Measurements from ENCODE around the gene HPF1. TPM values are rescaled to one million over a fixed set of nuclear protein-coding genes. Genes with fewer than 3 reads are reported as not detected.

HPF1 gene
- polyA plus RNA-seq, 1 of the 3 experiments (the other 2 are of a cell fraction), result 23.5 TPM

GRCh38 chr4:169716677-169717076, 41.1 kb downstream of the HPF1 start (continued):
- no peak for TF ChIP-seq CTCF (IDR thresholded peaks at IDR 0.05)
- TF ChIP-seq, protein P1, sequence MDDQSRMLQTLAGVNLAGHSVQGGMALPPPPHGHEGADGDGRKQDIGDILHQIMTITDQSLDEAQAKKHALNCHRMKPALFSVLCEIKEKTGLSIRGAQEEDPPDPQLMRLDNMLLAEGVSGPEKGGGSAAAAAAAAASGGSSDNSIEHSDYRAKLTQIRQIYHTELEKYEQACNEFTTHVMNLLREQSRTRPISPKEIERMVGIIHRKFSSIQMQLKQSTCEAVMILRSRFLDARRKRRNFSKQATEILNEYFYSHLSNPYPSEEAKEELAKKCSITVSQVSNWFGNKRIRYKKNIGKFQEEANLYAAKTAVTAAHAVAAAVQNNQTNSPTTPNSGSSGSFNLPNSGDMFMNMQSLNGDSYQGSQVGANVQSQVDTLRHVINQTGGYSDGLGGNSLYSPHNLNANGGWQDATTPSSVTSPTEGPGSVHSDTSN (IDR thresholded peaks at IDR 0.05), result no peak
- no peak for TF ChIP-seq POLR2AphosphoS5 (IDR thresholded peaks at IDR 0.05; ENCODE audit: low read depth, low read length)
- no peak for TF ChIP-seq NRF1 (IDR thresholded peaks at IDR 0.05; ENCODE audit: low read depth, low read length)
- TF ChIP-seq ZBTB33 (IDR thresholded peaks at IDR 0.05; ENCODE audit: borderline replicate concordance, low read depth), result no peak
- no peak for TF ChIP-seq FOSL2 (IDR thresholded peaks at IDR 0.05; ENCODE audit: borderline replicate concordance, low read depth)

- no peak overlapping the region for H3K27ac ChIP-seq (ENCODE audit: low read depth in 2 of 2, low read length in 1 of 2)
Observed at GRCh38 chr4:169715826-169716225, 41.9 kb downstream of the HPF1 start.

More at GRCh38 chr4:169715826-169716225, 41.9 kb downstream of the HPF1 start:
- Histone ChIP-seq H3K9ac (no peak overlapping the region), H2AFZ (ENCODE audit: low read depth) (no peak overlapping the region), H3K9me2 (no peaks in the 10 kb centered on the region), H3K9me3 (no peaks in the 10 kb centered on the region), H3K4me2 (no peak overlapping the region), H3K79me2 (ENCODE audit: insufficient read depth) (no peaks in the 10 kb centered on the region), H3K4me3 (ENCODE audit: low read depth in 2 of 2, low read length in 1 of 2) (no peak overlapping the region), H4K20me1 (ENCODE audit: insufficient read depth) (no peaks in the 10 kb centered on the region), H3K36me3 (replicated peaks in 1 of 2; ENCODE audit: control insufficient read depth in 1 of 2, insufficient read depth in 2 of 2, low read length in 1 of 2) (peaks cover 42 to 65% of the 10 kb centered on the region in 2 experiments), H3F3A (replicated peaks; ENCODE audit: insufficient read depth) (peaks cover 5% of the 10 kb centered on the region), H3K4me1 (ENCODE audit: control insufficient read depth in 1 of 2, insufficient read depth in 2 of 2, low read depth in 1 of 2, low read length in 1 of 2) (0 out of 4 replicates have a peak, but pooled peaks cover 0 to 4% of the 10 kb centered on the region in 2 experiments), H3K27me3 (ENCODE audit: insufficient read depth) (no peaks in the 10 kb centered on the region)
- TF ChIP-seq FOSL2 (IDR thresholded peaks at IDR 0.05; ENCODE audit: borderline replicate concordance, low read depth) (no peak), RXRA (IDR thresholded peaks at IDR 0.05; ENCODE audit: borderline replicate concordance, low read depth) (no peak), FOXM1 (IDR thresholded peaks at IDR 0.05; ENCODE audit: low read depth) (no peak), YY1 (IDR thresholded peaks at IDR 0.05; ENCODE audit: low read depth) (no peak), SMC3 (IDR thresholded peaks at IDR 0.05; ENCODE audit: low read depth, low read length) (no peak), NFIC (IDR thresholded peaks at IDR 0.05; ENCODE audit: borderline replicate concordance) (no peak), RFX5 (IDR thresholded peaks at IDR 0.05; ENCODE audit: low read length) (no peak)
- TF ChIP-seq, protein P2, sequence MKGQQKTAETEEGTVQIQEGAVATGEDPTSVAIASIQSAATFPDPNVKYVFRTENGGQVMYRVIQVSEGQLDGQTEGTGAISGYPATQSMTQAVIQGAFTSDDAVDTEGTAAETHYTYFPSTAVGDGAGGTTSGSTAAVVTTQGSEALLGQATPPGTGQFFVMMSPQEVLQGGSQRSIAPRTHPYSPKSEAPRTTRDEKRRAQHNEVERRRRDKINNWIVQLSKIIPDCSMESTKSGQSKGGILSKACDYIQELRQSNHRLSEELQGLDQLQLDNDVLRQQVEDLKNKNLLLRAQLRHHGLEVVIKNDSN (IDR thresholded peaks at IDR 0.05; ENCODE audit: borderline replicate concordance, low read depth), result no peak
- TF ChIP-seq, protein P3, sequence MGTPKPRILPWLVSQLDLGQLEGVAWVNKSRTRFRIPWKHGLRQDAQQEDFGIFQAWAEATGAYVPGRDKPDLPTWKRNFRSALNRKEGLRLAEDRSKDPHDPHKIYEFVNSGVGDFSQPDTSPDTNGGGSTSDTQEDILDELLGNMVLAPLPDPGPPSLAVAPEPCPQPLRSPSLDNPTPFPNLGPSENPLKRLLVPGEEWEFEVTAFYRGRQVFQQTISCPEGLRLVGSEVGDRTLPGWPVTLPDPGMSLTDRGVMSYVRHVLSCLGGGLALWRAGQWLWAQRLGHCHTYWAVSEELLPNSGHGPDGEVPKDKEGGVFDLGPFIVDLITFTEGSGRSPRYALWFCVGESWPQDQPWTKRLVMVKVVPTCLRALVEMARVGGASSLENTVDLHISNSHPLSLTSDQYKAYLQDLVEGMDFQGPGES (IDR thresholded peaks at IDR 0.05; ENCODE audit: low read depth, low read length), result no peak
- TF ChIP-seq, protein P4, sequence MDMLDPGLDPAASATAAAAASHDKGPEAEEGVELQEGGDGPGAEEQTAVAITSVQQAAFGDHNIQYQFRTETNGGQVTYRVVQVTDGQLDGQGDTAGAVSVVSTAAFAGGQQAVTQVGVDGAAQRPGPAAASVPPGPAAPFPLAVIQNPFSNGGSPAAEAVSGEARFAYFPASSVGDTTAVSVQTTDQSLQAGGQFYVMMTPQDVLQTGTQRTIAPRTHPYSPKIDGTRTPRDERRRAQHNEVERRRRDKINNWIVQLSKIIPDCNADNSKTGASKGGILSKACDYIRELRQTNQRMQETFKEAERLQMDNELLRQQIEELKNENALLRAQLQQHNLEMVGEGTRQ (IDR thresholded peaks at IDR 0.05; ENCODE audit: borderline replicate concordance, low read depth, low read length), result no peak
- ChIA-PET CTCF (no interaction called here), POLR2A (no interaction called here)
- no peak for DNase-seq
- WGBS (ENCODE audit: low lambda C conversion rate), result 96% methylated on average over 2 of the region's 2 CpGs

Data from SK-N-SH (cell line).